CD14-positive monocyte (primary cell): ENCODE results near the gene TSHZ3. TPM values are rescaled to one million over a fixed set of nuclear protein-coding genes. Genes with fewer than 3 reads are reported as not detected.
A peak's percentile ranks its signal among the peaks of the same experiment; 100 is the strongest.

Experiments
- DNase-seq, 3 donors: peaks; one replicate each; pipeline ENCODE4 v3.0.0-alpha.2; 2011 to 2022
- H2AFZ ChIP-seq: 2 replicates; pipeline ENCODE4 v1.6.0; 2012; ENCODE audit warnings: mild to moderate bottlenecking, low read depth, low read length, inconsistent platforms; ENCODE audit not compliant: insufficient read depth, poor library complexity, severe bottlenecking
- H3K27ac ChIP-seq, 2 donors: 1 replicate in 1 of 2; 2 replicates in 1 of 2; pipeline ENCODE4 v1.5.1; 2012 to 2013; ENCODE audit warnings: low read length in 2 of 2, control low read depth in 1 of 2, inconsistent platforms in 1 of 2, low read depth in 1 of 2, mild to moderate bottlenecking in 1 of 2
- H3K27me3 ChIP-seq, 2 donors: one replicate each; pipeline versions ENCODE4 v1.6.0 to v1.6.1; 2011 to 2013; ENCODE audit warnings: low read length in 2 of 2; ENCODE audit not compliant: control insufficient read depth in 2 of 2, insufficient read depth in 2 of 2
- H3K36me3 ChIP-seq, 2 donors: replicated peaks in 1 of 2; 1 replicate in 1 of 2; 2 replicates in 1 of 2; pipeline versions ENCODE4 v1.5.1 to v1.6.1; 2012 to 2013; ENCODE audit warnings: low read length in 2 of 2, control low read depth in 1 of 2, inconsistent platforms in 1 of 2, mild to moderate bottlenecking in 1 of 2; ENCODE audit not compliant: insufficient read depth in 2 of 2, control insufficient read depth in 1 of 2
- H3K4me1 ChIP-seq, 2 donors: 1 replicate in 1 of 2; 2 replicates in 1 of 2; pipeline versions ENCODE4 v1.5.1 to v1.6.1; 2012 to 2013; ENCODE audit warnings: low read length in 2 of 2, control low read depth in 1 of 2, inconsistent platforms in 1 of 2, mild to moderate bottlenecking in 1 of 2, moderate library complexity in 1 of 2; ENCODE audit not compliant: insufficient read depth in 2 of 2, control insufficient read depth in 1 of 2
- H3K4me2 ChIP-seq: replicated peaks from 2 replicates; pipeline ENCODE3; 2012; ENCODE audit warnings: low read length, moderate library complexity, mild to moderate bottlenecking; ENCODE audit not compliant: poor library complexity, severe bottlenecking; ENCODE audit errors: extremely low read depth
- H3K4me3 ChIP-seq, 3 experiments: fragments of 200-600 bp in 1 of 3; sonication (generic) in 1 of 3; replicated peaks in 1 of 3; 1 replicate in 2 of 3; 2 replicates in 1 of 3; pipeline ENCODE4 v1.5.1; 2011 to 2013; ENCODE audit warnings: low read length in 3 of 3, mild to moderate bottlenecking in 3 of 3, control low read depth in 2 of 3, low read depth in 2 of 3, inconsistent platforms in 1 of 3, moderate library complexity in 1 of 3
- H3K79me2 ChIP-seq: 2 replicates; pipeline ENCODE4 v1.6.0; 2012; ENCODE audit warnings: mild to moderate bottlenecking, control low read depth, inconsistent platforms, low read length, moderate library complexity; ENCODE audit not compliant: insufficient read depth
- H3K9ac ChIP-seq: 2 replicates; pipeline ENCODE4 v1.6.0; 2017; ENCODE audit warnings: low read length, mild to moderate bottlenecking; ENCODE audit not compliant: insufficient read depth, poor library complexity, severe bottlenecking
- H3K9me3 ChIP-seq, 2 donors: replicated peaks in 1 of 2; 1 replicate in 1 of 2; 2 replicates in 1 of 2; pipeline versions ENCODE4 v1.5.1 to v1.6.1; 2012 to 2013; ENCODE audit warnings: low read length in 2 of 2, control low read depth in 1 of 2; ENCODE audit not compliant: control insufficient read depth in 1 of 2, insufficient read depth in 1 of 2
- H4K20me1 ChIP-seq: 2 replicates; pipeline ENCODE4 v1.6.0; 2012; ENCODE audit warnings: mild to moderate bottlenecking, low read length, control low read depth, moderate library complexity; ENCODE audit not compliant: insufficient read depth
- H3K27ac Mint-ChIP-seq, 7 donors: one replicate each; pipeline ENCODE4 v1.8.0; 2020; ENCODE audit warnings: mild to moderate bottlenecking in 7 of 7, mixed read lengths in 7 of 7, moderate library complexity in 6 of 7, inconsistent platforms in 2 of 7
- H3K27me3 Mint-ChIP-seq, 3 donors: one replicate each; pipeline ENCODE4 v1.8.0; 2021 to 2022; ENCODE audit warnings: low read depth in 3 of 3, mild to moderate bottlenecking in 3 of 3, mixed read lengths in 3 of 3, moderate library complexity in 3 of 3, inconsistent platforms in 1 of 3
- H3K36me3 Mint-ChIP-seq, 2 donors: one replicate each; pipeline ENCODE4 v1.8.0; 2020; ENCODE audit warnings: mixed read lengths in 2 of 2, inconsistent platforms in 1 of 2, mild to moderate bottlenecking in 1 of 2
- H3K4me1 Mint-ChIP-seq: one replicate; pipeline ENCODE4 v1.8.0; 2020; ENCODE audit warnings: mild to moderate bottlenecking, mixed read lengths
- H3K4me3 Mint-ChIP-seq, 2 donors: one replicate each; pipeline ENCODE4 v1.8.0; 2020; ENCODE audit warnings: mild to moderate bottlenecking in 2 of 2, mixed read lengths in 2 of 2, moderate library complexity in 1 of 2
- H3K9me3 Mint-ChIP-seq, 7 donors: one replicate each; pipeline ENCODE4 v1.8.0; 2020 to 2022; ENCODE audit warnings: mixed read lengths in 7 of 7, mild to moderate bottlenecking in 6 of 7, moderate library complexity in 6 of 7, inconsistent platforms in 2 of 7
- WGBS: methylation state at CpG from one replicate; pipeline ENCODE4 v1.1.5; 2013; ENCODE audit warnings: missing lambda C conversion rate; ENCODE audit not compliant: insufficient coverage; 5-methylcytosine and 5-hydroxymethylcytosine counted together
- intact Hi-C, 2 donors: fragments of 100-400 bp; cut with micrococcal nuclease; formaldehyde crosslinking; loops; one replicate each; pipeline versions ENCODE4 v1.15.0 to v1.15.1; 2023
- polyA plus RNA-seq, 3 donors: library from polyadenylated mRNA; depleted of rRNA in 1 of 3; unstranded in 2 of 3; stranded (reverse) in 1 of 3; fragments of 300-500 nt in 2 of 3; fragments of >200 nt in 1 of 3; fragmentation: Illumina TruSeq in 2 of 3; gene quantifications; 1 replicate in 2 of 3; 2 replicates in 1 of 3; pipeline ENCODE4 v1.2.3, GENCODE V29; 2012 to 2021
- TF ChIP-seq, protein P1 (sequence below): fragments of 200-600 bp; IDR thresholded peaks from one replicate; pipeline ENCODE4 v1.8.0; 2022; ENCODE audit warnings: antibody characterized with exemption, mild to moderate bottlenecking

Gene TSHZ3
- polyA plus RNA-seq, 3 donors = 2.3 to 5.8 (median 3.3) TPM

DNA sequence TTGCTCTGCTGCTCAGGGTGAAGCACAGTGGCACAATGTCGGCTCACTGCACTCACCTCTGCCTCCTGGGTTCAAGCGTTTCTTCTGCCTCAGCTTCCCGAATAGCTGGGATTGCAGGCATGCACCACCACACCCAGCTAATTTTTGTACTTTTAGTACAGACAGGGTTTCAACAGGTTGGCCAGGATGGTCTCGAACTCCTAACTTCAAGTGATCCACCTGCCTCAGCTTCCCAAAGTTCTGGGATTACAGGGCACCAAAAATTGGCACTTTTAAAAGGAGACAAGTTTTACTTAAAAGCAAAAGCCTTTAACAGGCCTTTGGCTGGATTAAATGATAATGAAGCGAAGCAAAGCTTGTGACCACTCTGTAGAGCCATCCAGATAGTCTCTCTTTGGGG is 12.5 kb upstream of the TSHZ3 start:
- no peak overlapping the region for H2AFZ ChIP-seq
- Mint-ChIP-seq H3K27me3 (peaks cover 28 to 35% (median 30%) of the 10 kb centered on the region in 3 donors), H3K4me1 (peaks cover 3% of the 10 kb centered on the region), H3K4me3 (no peak overlapping the region), H3K9me3 (peaks cover 0 to 2% (median 0%) of the 10 kb centered on the region in 7 donors), H3K27ac (no peak overlapping the region), H3K36me3 (peaks cover 0 to under 1% of the 10 kb centered on the region in 2 donors)
- peaks cover 3 to 6% of the 10 kb centered on the region in 2 donors for H3K4me1 ChIP-seq
- no peak overlapping the region for H3K4me3 ChIP-seq
- intact Hi-C loops = no loop called here
- no peak overlapping the region for H3K27ac ChIP-seq
- peaks cover under 1 to 21% of the 10 kb centered on the region in 2 donors for H3K27me3 ChIP-seq
- no peak overlapping the region for H3K4me2 ChIP-seq
- H3K36me3 ChIP-seq = no peaks in the 10 kb centered on the region
- WGBS = 87% methylated on average over 4 of the region's 5 CpGs
- no peak overlapping the region for H3K9ac ChIP-seq
- no peaks in the 10 kb centered on the region for H3K79me2 ChIP-seq
- TF ChIP-seq, protein P1, sequence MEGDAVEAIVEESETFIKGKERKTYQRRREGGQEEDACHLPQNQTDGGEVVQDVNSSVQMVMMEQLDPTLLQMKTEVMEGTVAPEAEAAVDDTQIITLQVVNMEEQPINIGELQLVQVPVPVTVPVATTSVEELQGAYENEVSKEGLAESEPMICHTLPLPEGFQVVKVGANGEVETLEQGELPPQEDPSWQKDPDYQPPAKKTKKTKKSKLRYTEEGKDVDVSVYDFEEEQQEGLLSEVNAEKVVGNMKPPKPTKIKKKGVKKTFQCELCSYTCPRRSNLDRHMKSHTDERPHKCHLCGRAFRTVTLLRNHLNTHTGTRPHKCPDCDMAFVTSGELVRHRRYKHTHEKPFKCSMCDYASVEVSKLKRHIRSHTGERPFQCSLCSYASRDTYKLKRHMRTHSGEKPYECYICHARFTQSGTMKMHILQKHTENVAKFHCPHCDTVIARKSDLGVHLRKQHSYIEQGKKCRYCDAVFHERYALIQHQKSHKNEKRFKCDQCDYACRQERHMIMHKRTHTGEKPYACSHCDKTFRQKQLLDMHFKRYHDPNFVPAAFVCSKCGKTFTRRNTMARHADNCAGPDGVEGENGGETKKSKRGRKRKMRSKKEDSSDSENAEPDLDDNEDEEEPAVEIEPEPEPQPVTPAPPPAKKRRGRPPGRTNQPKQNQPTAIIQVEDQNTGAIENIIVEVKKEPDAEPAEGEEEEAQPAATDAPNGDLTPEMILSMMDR = no peak
- H3K9me3 ChIP-seq = no peaks in the 10 kb centered on the region
- peaks cover 9% of the 10 kb centered on the region for H4K20me1 ChIP-seq
- no peak for DNase-seq

DNA sequence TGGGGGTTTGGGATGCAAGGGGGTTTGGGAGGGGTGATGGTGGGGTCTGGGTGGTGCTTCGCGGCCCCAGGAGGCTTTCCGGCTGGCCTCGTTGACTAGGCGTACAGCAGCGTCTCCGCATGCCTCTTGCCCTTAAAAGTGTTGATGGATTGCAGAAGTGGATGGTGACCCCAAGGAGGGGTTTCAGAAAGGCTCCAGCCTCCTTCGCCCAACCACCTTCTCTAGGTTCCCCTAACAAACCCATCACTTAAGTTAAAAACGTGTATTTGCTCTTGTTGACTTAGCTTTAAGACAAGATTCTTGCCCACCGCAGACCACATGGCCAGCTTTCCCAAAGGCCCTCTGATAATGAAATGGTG is 8.1 kb upstream of the TSHZ3 start:
- no CpG with 5 or more reads among the region's 10 CpGs for WGBS
- peak overlapping the region in 1 of 2 donors; percentile 85 for H3K4me3 Mint-ChIP-seq
- TF ChIP-seq, protein P1 = peak; percentile 74
- no peak overlapping the region for H3K4me3 ChIP-seq
- H3K9me3 Mint-ChIP-seq = peaks cover 0 to 26% (median 13%) of the 10 kb centered on the region in 7 donors
- DNase-seq = no peak
- H4K20me1 ChIP-seq = peaks cover 51% of the 10 kb centered on the region
- peaks cover 41% of the 10 kb centered on the region for H3K4me1 Mint-ChIP-seq
- no peaks in the 10 kb centered on the region for H3K79me2 ChIP-seq
- peak overlapping the region; percentile 53 for H3K4me2 ChIP-seq
- peaks cover 6 to 16% of the 10 kb centered on the region in 2 donors for H3K36me3 Mint-ChIP-seq
- H3K4me1 ChIP-seq = peaks cover 22 to 25% of the 10 kb centered on the region in 2 donors
- peaks cover 2 to 32% of the 10 kb centered on the region in 2 donors for H3K9me3 ChIP-seq
- H3K27ac ChIP-seq = no peak overlapping the region
- no peak overlapping the region for H3K27ac Mint-ChIP-seq
- H3K36me3 ChIP-seq = no peaks in the 10 kb centered on the region
- peaks cover 63 to 69% (median 68%) of the 10 kb centered on the region in 3 donors for H3K27me3 Mint-ChIP-seq
- H3K27me3 ChIP-seq = peaks cover 45 to 65% of the 10 kb centered on the region in 2 donors
- intact Hi-C loops = loop anchor here (2.0 to 10.0 kb wide), 6 partner anchors 142 to 690 kb away; no protein-coding TSS in a partner anchor
- no peak overlapping the region for H2AFZ ChIP-seq
- H3K9ac ChIP-seq = no peak overlapping the region
